ENCODE measurements around the gene RAMP1. TPM values are rescaled to one million over a fixed set of nuclear protein-coding genes. Genes with fewer than 3 reads are reported as not detected.

The RAMP1 gene
- total and polyA plus RNA-seq, 2 experiments from 2014 or later = 134 to 329 TPM

DNA sequence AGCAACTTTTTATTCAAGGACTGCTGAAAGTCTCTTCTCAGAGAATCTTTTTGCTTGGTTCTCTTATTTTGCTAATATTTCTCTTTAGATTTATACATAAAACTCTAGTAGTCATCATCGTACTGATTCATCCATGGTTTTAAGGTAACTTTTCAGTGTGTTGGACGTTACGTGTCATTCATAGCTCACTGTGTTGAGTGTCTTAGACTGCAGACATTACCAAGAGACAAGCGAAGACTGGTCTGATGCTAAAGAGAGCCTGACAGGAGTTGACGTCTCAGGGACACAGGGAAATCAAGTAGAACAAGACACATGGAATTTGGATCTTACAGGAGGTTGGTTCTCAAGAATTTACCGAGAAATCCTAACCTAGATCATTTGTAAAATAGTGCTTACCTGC is 35.3 kb upstream of the RAMP1 start:
- no peaks in the 10 kb centered on the region for H3K79me2 ChIP-seq
- DNase-seq (ENCODE audit: low spot score) = no peak
- TF ChIP-seq EZH2phosphoT487 (IDR thresholded peaks at IDR 0.05; ENCODE audit: low read depth, severe bottlenecking, unreplicated experiment) (no peak), EZH2 (IDR thresholded peaks at IDR 0.05; ENCODE audit: borderline replicate concordance) (no peak)
- TF ChIP-seq, protein P1, sequence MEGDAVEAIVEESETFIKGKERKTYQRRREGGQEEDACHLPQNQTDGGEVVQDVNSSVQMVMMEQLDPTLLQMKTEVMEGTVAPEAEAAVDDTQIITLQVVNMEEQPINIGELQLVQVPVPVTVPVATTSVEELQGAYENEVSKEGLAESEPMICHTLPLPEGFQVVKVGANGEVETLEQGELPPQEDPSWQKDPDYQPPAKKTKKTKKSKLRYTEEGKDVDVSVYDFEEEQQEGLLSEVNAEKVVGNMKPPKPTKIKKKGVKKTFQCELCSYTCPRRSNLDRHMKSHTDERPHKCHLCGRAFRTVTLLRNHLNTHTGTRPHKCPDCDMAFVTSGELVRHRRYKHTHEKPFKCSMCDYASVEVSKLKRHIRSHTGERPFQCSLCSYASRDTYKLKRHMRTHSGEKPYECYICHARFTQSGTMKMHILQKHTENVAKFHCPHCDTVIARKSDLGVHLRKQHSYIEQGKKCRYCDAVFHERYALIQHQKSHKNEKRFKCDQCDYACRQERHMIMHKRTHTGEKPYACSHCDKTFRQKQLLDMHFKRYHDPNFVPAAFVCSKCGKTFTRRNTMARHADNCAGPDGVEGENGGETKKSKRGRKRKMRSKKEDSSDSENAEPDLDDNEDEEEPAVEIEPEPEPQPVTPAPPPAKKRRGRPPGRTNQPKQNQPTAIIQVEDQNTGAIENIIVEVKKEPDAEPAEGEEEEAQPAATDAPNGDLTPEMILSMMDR (IDR thresholded peaks at IDR 0.05; ENCODE audit: poor library complexity) = no peak
- no peaks in the 10 kb centered on the region for H3K9me3 ChIP-seq (ENCODE audit: low read depth)
- H3K4me1 ChIP-seq (ENCODE audit: insufficient read depth) = no peaks in the 10 kb centered on the region
- H3K4me3 ChIP-seq = no peak overlapping the region
- H2AFZ ChIP-seq = no peak overlapping the region
- WGBS (ENCODE audit: low lambda C conversion rate, missing lambda C conversion rate) = 87% methylated on average over 6 of the region's 6 CpGs
- no peaks in the 10 kb centered on the region for H3K36me3 ChIP-seq (replicated peaks; ENCODE audit: insufficient read depth, low read depth)
- H4K20me1 ChIP-seq (ENCODE audit: insufficient read depth, poor library complexity, severe bottlenecking) = no peaks in the 10 kb centered on the region
- H3K9me2 ChIP-seq (replicated peaks; ENCODE audit: insufficient read depth) = no peaks in the 10 kb centered on the region
- H3K27me3 ChIP-seq = no peaks in the 10 kb centered on the region
- no peak overlapping the region for H3K27ac ChIP-seq
- H3K4me2 ChIP-seq = no peak overlapping the region

DNA sequence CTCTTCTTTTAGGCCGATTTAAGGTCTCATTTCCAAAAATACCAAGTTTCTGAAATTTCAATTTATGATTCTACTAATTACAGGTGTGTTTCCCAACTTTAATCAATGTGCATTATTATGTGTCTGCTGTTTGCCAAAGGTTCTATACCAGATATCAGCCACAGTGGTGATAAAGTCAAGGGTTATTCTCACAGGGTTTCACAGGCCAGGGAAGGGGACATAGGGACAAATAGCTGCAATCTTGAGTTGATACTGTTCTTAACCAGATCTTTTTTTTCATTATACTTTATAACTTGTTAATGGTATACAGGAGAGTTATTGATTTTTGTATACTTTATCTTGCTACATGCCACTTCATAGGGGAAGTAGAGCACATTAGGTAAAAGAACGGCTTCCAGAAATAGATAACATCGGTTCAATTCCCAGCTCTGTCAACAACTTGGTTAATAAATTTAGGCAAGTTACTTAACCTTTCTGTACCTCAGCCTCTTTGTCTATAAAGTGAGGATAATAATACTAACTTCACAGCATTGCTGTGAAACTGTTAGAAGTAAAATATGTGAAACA is 31.9 kb upstream of the RAMP1 start:
- WGBS (ENCODE audit: low lambda C conversion rate, missing lambda C conversion rate) = 58% methylated on average over 3 of the region's 3 CpGs

DNA sequence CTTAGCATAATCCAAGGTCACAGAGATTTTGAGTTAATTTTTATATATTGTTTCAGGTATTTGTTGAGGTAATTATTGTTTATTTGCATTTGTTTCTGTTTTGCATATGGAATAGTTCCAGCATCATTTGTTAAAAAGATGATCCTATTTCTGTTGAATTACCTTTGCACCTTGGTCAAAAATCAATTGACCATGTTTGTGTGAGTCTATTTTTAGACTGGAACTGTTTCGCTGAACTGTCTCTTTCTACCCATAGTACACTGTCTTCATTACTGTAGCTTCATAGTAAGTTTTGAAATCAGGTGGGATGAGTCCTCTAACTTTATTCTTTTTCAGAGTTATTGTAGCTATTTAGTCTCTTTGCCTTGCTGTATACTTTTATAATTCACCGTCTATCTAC is 28.9 kb upstream of the RAMP1 start:
- no peaks in the 10 kb centered on the region for H3K27me3 ChIP-seq
- H3K4me1 ChIP-seq (ENCODE audit: insufficient read depth) = no peaks in the 10 kb centered on the region
- H3K4me2 ChIP-seq = no peak overlapping the region
- no peaks in the 10 kb centered on the region for H4K20me1 ChIP-seq (ENCODE audit: insufficient read depth, poor library complexity, severe bottlenecking)
- no peaks in the 10 kb centered on the region for H3K9me2 ChIP-seq (replicated peaks; ENCODE audit: insufficient read depth)
- TF ChIP-seq EZH2 (IDR thresholded peaks at IDR 0.05; ENCODE audit: borderline replicate concordance) (no peak), EZH2phosphoT487 (IDR thresholded peaks at IDR 0.05; ENCODE audit: low read depth, severe bottlenecking, unreplicated experiment) (no peak)
- TF ChIP-seq, protein P1 (IDR thresholded peaks at IDR 0.05; ENCODE audit: poor library complexity) = no peak
- no peaks in the 10 kb centered on the region for H3K79me2 ChIP-seq
- no peak overlapping the region for H3K27ac ChIP-seq
- H3K4me3 ChIP-seq = no peak overlapping the region
- H2AFZ ChIP-seq = no peak overlapping the region
- no peaks in the 10 kb centered on the region for H3K9me3 ChIP-seq (ENCODE audit: low read depth)
- DNase-seq (ENCODE audit: low spot score) = no peak
- 87% methylated on average over 2 of the region's 2 CpGs for WGBS (ENCODE audit: low lambda C conversion rate, missing lambda C conversion rate)
- H3K36me3 ChIP-seq (replicated peaks; ENCODE audit: insufficient read depth, low read depth) = no peaks in the 10 kb centered on the region

More for the DNA sequence above, 31.9 kb upstream of the RAMP1 start:
- Histone ChIP-seq H3K27ac (no peak overlapping the region), H3K9me3 (ENCODE audit: low read depth) (no peaks in the 10 kb centered on the region), H3K4me2 (no peak overlapping the region), H2AFZ (no peak overlapping the region), H3K4me3 (no peak overlapping the region), H3K9me2 (replicated peaks; ENCODE audit: insufficient read depth) (no peaks in the 10 kb centered on the region), H3K27me3 (no peaks in the 10 kb centered on the region), H3K4me1 (ENCODE audit: insufficient read depth) (no peaks in the 10 kb centered on the region), H3K79me2 (no peaks in the 10 kb centered on the region), H3K36me3 (replicated peaks; ENCODE audit: insufficient read depth, low read depth) (no peaks in the 10 kb centered on the region), H4K20me1 (ENCODE audit: insufficient read depth, poor library complexity, severe bottlenecking) (no peaks in the 10 kb centered on the region)
- DNase-seq (ENCODE audit: low spot score) = no peak
- no peak for TF ChIP-seq EZH2phosphoT487 (IDR thresholded peaks at IDR 0.05; ENCODE audit: low read depth, severe bottlenecking, unreplicated experiment)
- TF ChIP-seq EZH2 (IDR thresholded peaks at IDR 0.05; ENCODE audit: borderline replicate concordance) = no peak
- TF ChIP-seq, protein P1 (IDR thresholded peaks at IDR 0.05; ENCODE audit: poor library complexity) = no peak

All from hepatocyte (in vitro differentiated cells).